Right cardiac atrium (tissue), 5 donors: ENCODE results near the gene SUN2. TPM values are rescaled to one million over a fixed set of nuclear protein-coding genes. Genes with fewer than 3 reads are reported as not detected.

Experiments
- ATAC-seq, 2 donors: fragments of 200-7000 bp; cut with Tn5 transposase; one replicate each; pipeline versions ENCODE4 v1.8.0 to v1.9.1; 2020; ENCODE audit warnings: moderate library complexity in 2 of 2, mild to moderate bottlenecking in 1 of 2
- DNase-seq, 3 donors: peaks; one replicate each; pipeline ENCODE4 v3.0.0-alpha.2; 2020
- H3K27ac ChIP-seq: one replicate; pipeline ENCODE4 v1.5.1; 2013; ENCODE audit warnings: mild to moderate bottlenecking, low read length, control low read depth, moderate library complexity
- H3K27me3 ChIP-seq: one replicate; pipeline ENCODE4 v1.6.1; 2013; ENCODE audit not compliant: control insufficient read depth, insufficient read depth
- H3K4me1 ChIP-seq: one replicate; pipeline ENCODE4 v1.6.1; 2013; ENCODE audit warnings: low read length; ENCODE audit not compliant: control insufficient read depth, insufficient read depth
- H3K4me3 ChIP-seq: one replicate; pipeline ENCODE4 v1.5.1; 2013; ENCODE audit warnings: low read length, control low read depth
- H3K9me3 ChIP-seq: one replicate; pipeline ENCODE4 v1.6.1; 2013; ENCODE audit warnings: low read length; ENCODE audit not compliant: control insufficient read depth
- WGBS: extraction: QIAGEN DNeasy Blood & Tissue Kit; methylation state at CpG from one replicate; pipeline ENCODE4 v1.1.7; 2013; 5-methylcytosine and 5-hydroxymethylcytosine counted together
- intact Hi-C, 4 donors: fragments of 100-400 bp; cut with DNase I; formaldehyde crosslinking; loops; one replicate each; pipeline versions ENCODE4 v1.11.0 to v1.14.0; 2022 to 2023
- polyA plus RNA-seq: library from polyadenylated mRNA; stranded (reverse); fragments of 200-250 nt; gene quantifications from one replicate; pipeline ENCODE4 v1.2.3, GENCODE V29; 2013
- total RNA-seq, 4 donors: library from RNA; stranded (reverse); fragmentation: NEBNext Ultra II Directional; extraction: Animal tissue kit (Norgen Biotek cat#: 25700); gene quantifications; one replicate each; pipeline ENCODE4 v1.2.1, GENCODE V29; 2021
- donor health status: healthy with polysubstance abuse.
- donor health status: DM: no; HTN: yes; CAD: no.
- donor health status: DM: no; HTN: no; CAD: no.
- donor health status: DM: no; HTN: yes; CAD: no; lungs with severe emphysema.
- donor health status: DM: yes; HTN: yes; CAD: no.

The SUN2 gene
- total and polyA plus RNA-seq, 5 donors = 61.7 to 123 (median 110) TPM

DNA sequence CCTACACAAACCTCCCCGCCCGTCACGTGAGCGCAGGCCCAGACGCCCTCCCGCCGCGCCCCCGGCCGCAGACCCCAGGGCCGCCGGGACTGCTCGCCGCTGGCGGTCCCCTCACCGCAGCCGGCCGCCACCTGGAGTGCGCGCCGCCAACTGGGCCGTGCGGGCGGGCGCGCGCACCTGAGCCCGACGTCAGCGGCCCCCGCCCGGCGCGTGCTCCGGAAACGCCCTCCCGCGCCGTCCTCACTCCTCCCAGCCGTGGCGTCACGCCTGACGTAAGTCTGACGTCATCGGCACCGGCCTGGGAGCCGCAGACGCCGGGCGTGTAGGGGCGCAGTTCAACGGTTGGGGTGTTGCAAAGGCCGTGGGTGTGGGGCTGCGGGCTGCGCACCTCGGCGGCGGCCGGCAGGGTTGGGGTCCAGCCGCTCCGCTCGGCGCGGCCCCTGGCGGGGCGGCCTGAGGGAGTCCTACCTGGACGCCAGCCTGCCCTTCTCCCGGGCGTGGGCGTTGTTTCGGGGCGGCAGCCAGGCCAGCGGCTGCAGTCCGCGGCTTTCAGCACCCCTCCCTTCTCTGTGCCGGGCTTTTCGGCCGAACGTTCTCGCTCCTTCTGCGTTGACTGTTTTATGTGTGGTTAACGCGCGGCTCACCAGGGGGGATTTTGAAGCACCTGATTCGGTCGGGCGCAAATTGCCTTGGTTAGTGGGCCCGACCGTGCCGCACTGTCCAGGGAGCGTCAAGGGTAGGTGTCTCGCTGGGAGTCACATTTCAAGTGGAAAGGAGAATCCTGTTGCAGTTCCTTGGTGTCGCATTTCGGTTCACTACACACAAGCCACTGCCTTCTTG lies 54.8 kb downstream of the SUN2 start, which contains the start of gene JOSD1:
TSS of gene JOSD1 (minus strand) at position 155 of the 840 bp plus-strand sequence. CDS start 956 bp downstream, outside the sequence.
- peak; percentile 63 to 66 for ATAC-seq
- H3K9me3 ChIP-seq = no peaks in the 10 kb centered on the region
- peak within 1 kb of the TSS; percentile 71 for H3K4me3 ChIP-seq
- H3K27me3 ChIP-seq = no peaks in the 10 kb centered on the region
- intact Hi-C loops = no loop called here
- under 1% methylated on average over 94 of the region's 94 CpGs for WGBS
- peaks cover 6% of the 10 kb centered on the region for H3K4me1 ChIP-seq
- H3K27ac ChIP-seq = peak within 1 kb of the TSS; percentile 94
- DNase-seq = peak; percentile 97 to 99 (median 98)

GRCh38 chr22:38700270-38700788 lies 55.5 kb downstream of the SUN2 start:
- Histone ChIP-seq H3K4me1 (peaks cover 6% of the 10 kb centered on the region), H3K9me3 (no peaks in the 10 kb centered on the region), H3K27ac (peak overlapping the region; percentile 94), H3K4me3 (peak overlapping the region; percentile 71), H3K27me3 (no peaks in the 10 kb centered on the region)
- intact Hi-C loops = no loop called here
- peak; percentile 53 to 58 for ATAC-seq
- under 1% methylated on average over 57 of the region's 57 CpGs for WGBS
- peak; percentile 84 to 92 (median 92) for DNase-seq

GRCh38 chr22:38699784-38700183 lies 56.0 kb downstream of the SUN2 start:
- peak overlapping the region; percentile 71 for H3K4me3 ChIP-seq
- peaks cover 6% of the 10 kb centered on the region for H3K4me1 ChIP-seq
- intact Hi-C loops = no loop called here
- no peak for ATAC-seq
- no peak for DNase-seq
- WGBS = 17% methylated on average over 6 of the region's 6 CpGs
- no peaks in the 10 kb centered on the region for H3K27me3 ChIP-seq
- no peaks in the 10 kb centered on the region for H3K9me3 ChIP-seq
- peak overlapping the region; percentile 54 for H3K27ac ChIP-seq

DNA sequence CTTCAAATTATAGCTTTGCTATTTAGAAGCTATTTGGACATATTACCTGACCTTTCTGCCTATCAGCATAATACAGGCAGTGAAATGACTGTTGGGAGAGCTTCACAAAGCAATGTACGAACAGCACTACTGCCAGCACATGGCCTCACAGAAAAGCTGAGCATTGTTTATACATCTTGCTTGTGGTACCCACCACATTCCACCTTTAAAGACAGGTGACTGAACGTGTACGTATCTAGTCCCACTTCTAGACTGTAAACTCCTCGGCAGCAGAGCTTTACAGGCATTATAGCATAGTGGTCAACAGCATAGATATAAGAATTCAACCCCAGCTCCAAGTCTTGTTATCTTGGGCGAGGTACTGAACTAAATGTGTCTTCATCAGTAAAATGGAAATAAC lies 56.7 kb downstream of the SUN2 start:
- intact Hi-C loops = no loop called here
- peak overlapping the region; percentile 71 for H3K4me3 ChIP-seq
- H3K27ac ChIP-seq = peak overlapping the region; percentile 5
- H3K27me3 ChIP-seq = no peaks in the 10 kb centered on the region
- no peak for ATAC-seq
- H3K9me3 ChIP-seq = no peaks in the 10 kb centered on the region
- H3K4me1 ChIP-seq = peaks cover 6% of the 10 kb centered on the region
- no peak for DNase-seq
- WGBS = 42% methylated on average over 5 of the region's 5 CpGs

- no peak for DNase-seq
- 89% methylated on average over 13 of the region's 13 CpGs for WGBS
- ATAC-seq = no peak
- Histone ChIP-seq H3K27me3 (no peaks in the 10 kb centered on the region), H3K4me3 (peak overlapping the region; percentile 71), H3K9me3 (no peaks in the 10 kb centered on the region), H3K27ac (no peak overlapping the region), H3K4me1 (peaks cover 6% of the 10 kb centered on the region)
- intact Hi-C loops = no loop called here
These were observed 57.2 kb downstream of the SUN2 start for GRCh38 chr22:38698407-38699094.

DNA sequence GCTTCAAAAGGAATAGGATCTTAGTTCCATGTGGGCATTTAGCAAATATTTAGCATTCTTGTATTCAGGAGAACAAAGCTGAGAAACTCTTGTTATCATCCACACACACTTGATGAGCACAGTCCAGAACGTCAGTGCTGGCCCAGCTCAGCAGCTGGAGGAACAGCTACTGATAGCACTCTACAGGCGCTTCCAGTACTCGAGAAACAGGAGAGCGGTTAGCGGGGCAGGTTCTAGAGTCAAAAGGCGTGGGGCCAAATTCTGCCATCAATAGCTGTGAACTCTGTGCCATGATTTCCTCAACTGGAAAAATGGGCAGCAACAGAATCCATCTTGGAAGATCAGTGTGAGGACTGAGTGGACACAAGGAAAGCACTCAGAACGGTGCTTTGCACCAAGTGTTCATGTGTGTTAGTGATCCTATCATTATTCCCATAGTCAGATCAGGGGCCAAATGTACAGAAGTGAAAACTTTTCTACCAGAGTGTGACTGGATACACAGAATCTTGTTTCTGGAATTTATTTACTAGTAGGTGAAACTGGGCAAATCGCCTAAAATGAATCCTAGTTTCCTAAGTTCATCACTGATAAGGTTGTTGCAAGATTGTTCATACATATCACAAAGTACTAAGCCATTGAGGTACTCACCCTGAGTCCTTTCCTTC lies 58.2 kb downstream of the SUN2 start:
- H3K9me3 ChIP-seq = no peaks in the 10 kb centered on the region
- ATAC-seq = no peak
- intact Hi-C loops = no loop called here
- peak overlapping the region; percentile 64 for H3K27ac ChIP-seq
- peaks cover 6% of the 10 kb centered on the region for H3K4me1 ChIP-seq
- WGBS = 36% methylated on average over 8 of the region's 8 CpGs
- H3K27me3 ChIP-seq = no peaks in the 10 kb centered on the region
- no peak overlapping the region for H3K4me3 ChIP-seq
- peak in 2 of 3 donors; percentile 34 to 78 for DNase-seq

GRCh38 chr22:38696606-38697424 lies 59.0 kb downstream of the SUN2 start:
- Histone ChIP-seq H3K27me3 (no peaks in the 10 kb centered on the region), H3K4me1 (peaks cover 6% of the 10 kb centered on the region), H3K4me3 (no peak overlapping the region), H3K9me3 (no peaks in the 10 kb centered on the region), H3K27ac (peak overlapping the region; percentile 72)
- ATAC-seq (peak in 1 of 2 donors; percentile 54), DNase-seq (peak in 1 of 3 donors; percentile 26)
- 29% methylated on average over 3 of the region's 3 CpGs for WGBS
- intact Hi-C loops = no loop called here

GRCh38 chr22:38694940-38695339 lies 60.9 kb downstream of the SUN2 start:
- intact Hi-C loops = no loop called here
- 74% methylated on average over 3 of the region's 3 CpGs for WGBS
- no peak overlapping the region for H3K27ac ChIP-seq

GRCh38 chr22:38694049-38694448 lies 61.7 kb downstream of the SUN2 start:
- Histone ChIP-seq H3K4me1 (peaks cover 6% of the 10 kb centered on the region), H3K27me3 (no peaks in the 10 kb centered on the region), H3K9me3 (no peaks in the 10 kb centered on the region), H3K4me3 (no peak overlapping the region), H3K27ac (no peak overlapping the region)
- intact Hi-C loops = no loop called here
- WGBS = 84% methylated on average over 2 of the region's 2 CpGs
- ATAC-seq = no peak
- DNase-seq = no peak

More at GRCh38 chr22:38694940-38695339, 60.9 kb downstream of the SUN2 start:
- Histone ChIP-seq H3K4me3 (no peak overlapping the region), H3K4me1 (peaks cover 6% of the 10 kb centered on the region), H3K27me3 (no peaks in the 10 kb centered on the region), H3K9me3 (no peaks in the 10 kb centered on the region)
- DNase-seq (no peak), ATAC-seq (no peak)

DNA sequence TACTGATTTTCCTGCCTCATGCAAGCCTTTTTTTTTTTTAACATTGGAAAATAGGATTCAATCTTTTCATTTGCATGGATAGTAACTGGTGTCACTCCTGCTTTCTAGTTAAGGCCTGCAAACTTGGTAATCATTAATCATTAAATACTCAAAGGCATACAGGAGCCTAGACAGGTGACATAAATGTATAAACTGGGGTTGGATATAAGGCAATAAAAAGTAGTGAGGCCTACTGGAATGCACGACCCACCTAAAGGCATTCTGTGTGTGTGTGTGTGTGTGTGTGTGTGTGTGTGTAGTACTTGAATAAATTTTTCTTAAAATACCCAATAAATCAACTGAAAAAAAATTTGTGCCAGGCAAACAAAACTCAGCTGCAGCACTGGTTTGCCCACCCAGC lies 66.1 kb downstream of the SUN2 start:
- H3K27me3 ChIP-seq = no peaks in the 10 kb centered on the region
- no peaks in the 10 kb centered on the region for H3K4me1 ChIP-seq
- DNase-seq (no peak), ATAC-seq (no peak)
- H3K27ac ChIP-seq = no peak overlapping the region
- WGBS = 68% methylated on average over 1 of the region's 1 CpG
- H3K4me3 ChIP-seq = no peak overlapping the region
- no peaks in the 10 kb centered on the region for H3K9me3 ChIP-seq
- intact Hi-C loops = no loop called here
